ENCODE measurements around the gene CTNNA1.

DNA sequence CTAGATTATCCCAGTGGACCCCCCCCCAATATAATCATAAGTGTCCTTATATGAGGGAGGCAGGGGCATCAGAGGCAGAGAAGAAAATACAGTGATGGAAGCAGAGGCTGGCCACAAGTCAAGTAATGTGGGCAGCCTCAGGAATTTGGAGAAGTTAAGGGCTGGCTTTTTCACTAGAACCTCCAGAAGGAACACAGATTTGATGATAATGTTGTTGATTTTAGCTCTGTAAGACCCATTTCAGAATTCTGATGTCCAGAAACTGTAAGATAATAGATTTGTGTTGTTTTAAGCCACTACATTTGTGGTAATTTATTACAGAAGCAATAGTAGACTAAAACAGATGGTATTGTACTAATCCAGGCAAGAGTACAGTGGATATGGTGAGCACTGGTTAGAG, 158.2 kb downstream of the CTNNA1 start:
- TF ChIP-seq, protein P1, sequence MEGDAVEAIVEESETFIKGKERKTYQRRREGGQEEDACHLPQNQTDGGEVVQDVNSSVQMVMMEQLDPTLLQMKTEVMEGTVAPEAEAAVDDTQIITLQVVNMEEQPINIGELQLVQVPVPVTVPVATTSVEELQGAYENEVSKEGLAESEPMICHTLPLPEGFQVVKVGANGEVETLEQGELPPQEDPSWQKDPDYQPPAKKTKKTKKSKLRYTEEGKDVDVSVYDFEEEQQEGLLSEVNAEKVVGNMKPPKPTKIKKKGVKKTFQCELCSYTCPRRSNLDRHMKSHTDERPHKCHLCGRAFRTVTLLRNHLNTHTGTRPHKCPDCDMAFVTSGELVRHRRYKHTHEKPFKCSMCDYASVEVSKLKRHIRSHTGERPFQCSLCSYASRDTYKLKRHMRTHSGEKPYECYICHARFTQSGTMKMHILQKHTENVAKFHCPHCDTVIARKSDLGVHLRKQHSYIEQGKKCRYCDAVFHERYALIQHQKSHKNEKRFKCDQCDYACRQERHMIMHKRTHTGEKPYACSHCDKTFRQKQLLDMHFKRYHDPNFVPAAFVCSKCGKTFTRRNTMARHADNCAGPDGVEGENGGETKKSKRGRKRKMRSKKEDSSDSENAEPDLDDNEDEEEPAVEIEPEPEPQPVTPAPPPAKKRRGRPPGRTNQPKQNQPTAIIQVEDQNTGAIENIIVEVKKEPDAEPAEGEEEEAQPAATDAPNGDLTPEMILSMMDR (IDR thresholded peaks at IDR 0.05; ENCODE audit: insufficient read depth, low read length, poor library complexity, severe bottlenecking): no peak
- TF ChIP-seq EZH2phosphoT487 (conservative IDR thresholded peaks at IDR 0.05; ENCODE audit: low read length): no peak

Data from SU-DHL-6 (cell line).